ENCODE data around the gene SDHA.

Gene SDHA

GRCh38 chr5:180286-180918 lies 37.7 kb upstream of the SDHA start:
- Histone ChIP-seq H3K4me1 (ENCODE audit: insufficient read depth, low read length) (peaks cover 3% of the 10 kb centered on the region; the same call in 1 of the 2 replicates), H3K9ac (ENCODE audit: low read depth, low read length) (no peak overlapping the region), H3K9me3 (ENCODE audit: control insufficient read depth, insufficient read depth, low read length) (no peaks in the 10 kb centered on the region), H3K36me3 (ENCODE audit: insufficient read depth, low read length) (no peaks in the 10 kb centered on the region)

GRCh38 chr5:181160-181559 lies 37.0 kb upstream of the SDHA start:
- H3K4me1 ChIP-seq (ENCODE audit: insufficient read depth, low read length), result peaks cover 3% of the 10 kb centered on the region; the same call in 1 of the 2 replicates
- no peaks in the 10 kb centered on the region for H3K9me3 ChIP-seq (ENCODE audit: control insufficient read depth, insufficient read depth, low read length)
- no peaks in the 10 kb centered on the region for H3K36me3 ChIP-seq (ENCODE audit: insufficient read depth, low read length)
- no peak overlapping the region for H3K9ac ChIP-seq (ENCODE audit: low read depth, low read length)

GRCh38 chr5:181566-181965 lies 36.6 kb upstream of the SDHA start:
- H3K36me3 ChIP-seq (ENCODE audit: insufficient read depth, low read length), result no peaks in the 10 kb centered on the region
- no peaks in the 10 kb centered on the region for H3K4me1 ChIP-seq (ENCODE audit: insufficient read depth, low read length)
- H3K9ac ChIP-seq (ENCODE audit: low read depth, low read length), result no peak overlapping the region
- no peaks in the 10 kb centered on the region for H3K9me3 ChIP-seq (ENCODE audit: control insufficient read depth, insufficient read depth, low read length)

- Histone ChIP-seq H3K36me3 (ENCODE audit: insufficient read depth, low read length) (no peaks in the 10 kb centered on the region), H3K9me3 (ENCODE audit: control insufficient read depth, insufficient read depth, low read length) (no peaks in the 10 kb centered on the region), H3K4me1 (ENCODE audit: insufficient read depth, low read length) (no peaks in the 10 kb centered on the region), H3K9ac (ENCODE audit: low read depth, low read length) (no peak overlapping the region)
Observed at GRCh38 chr5:182126-182525, 36.0 kb upstream of the SDHA start.

GRCh38 chr5:184471-184870 lies 33.6 kb upstream of the SDHA start:
- Histone ChIP-seq H3K4me1 (ENCODE audit: insufficient read depth, low read length) (peaks cover 4% of the 10 kb centered on the region; the same call in 1 of the 2 replicates), H3K9me3 (ENCODE audit: control insufficient read depth, insufficient read depth, low read length) (no peaks in the 10 kb centered on the region), H3K36me3 (ENCODE audit: insufficient read depth, low read length) (no peaks in the 10 kb centered on the region), H3K9ac (ENCODE audit: low read depth, low read length) (no peak overlapping the region)

GRCh38 chr5:185095-186070 lies 32.7 kb upstream of the SDHA start:
- Histone ChIP-seq H3K4me1 (ENCODE audit: insufficient read depth, low read length) (peaks cover 4% of the 10 kb centered on the region; the same call in 1 of the 2 replicates), H3K9me3 (ENCODE audit: control insufficient read depth, insufficient read depth, low read length) (no peaks in the 10 kb centered on the region), H3K36me3 (ENCODE audit: insufficient read depth, low read length) (no peaks in the 10 kb centered on the region), H3K9ac (ENCODE audit: low read depth, low read length) (no peak overlapping the region)

GRCh38 chr5:186091-187041 lies 31.8 kb upstream of the SDHA start:
- Histone ChIP-seq H3K36me3 (ENCODE audit: insufficient read depth, low read length) (no peaks in the 10 kb centered on the region), H3K9me3 (ENCODE audit: control insufficient read depth, insufficient read depth, low read length) (no peaks in the 10 kb centered on the region), H3K4me1 (ENCODE audit: insufficient read depth, low read length) (peaks cover 4% of the 10 kb centered on the region; the same call in 1 of the 2 replicates), H3K9ac (ENCODE audit: low read depth, low read length) (no peak overlapping the region)

GRCh38 chr5:187042-187431 lies 31.1 kb upstream of the SDHA start:
- H3K9ac ChIP-seq (ENCODE audit: low read depth, low read length), result no peak overlapping the region
- H3K36me3 ChIP-seq (ENCODE audit: insufficient read depth, low read length), result no peaks in the 10 kb centered on the region
- H3K9me3 ChIP-seq (ENCODE audit: control insufficient read depth, insufficient read depth, low read length), result no peaks in the 10 kb centered on the region
- peaks cover 4% of the 10 kb centered on the region; the same call in 1 of the 2 replicates for H3K4me1 ChIP-seq (ENCODE audit: insufficient read depth, low read length)

- H3K4me1 ChIP-seq (ENCODE audit: insufficient read depth, low read length), result peaks cover 4% of the 10 kb centered on the region; the same call in 1 of the 2 replicates
- no peak overlapping the region for H3K9ac ChIP-seq (ENCODE audit: low read depth, low read length)
- H3K9me3 ChIP-seq (ENCODE audit: control insufficient read depth, insufficient read depth, low read length), result no peaks in the 10 kb centered on the region
- no peaks in the 10 kb centered on the region for H3K36me3 ChIP-seq (ENCODE audit: insufficient read depth, low read length)
Observed at GRCh38 chr5:187617-188451, 30.3 kb upstream of the SDHA start.

GRCh38 chr5:188488-189481 lies 29.3 kb upstream of the SDHA start:
- H3K9ac ChIP-seq (ENCODE audit: low read depth, low read length), result no peak overlapping the region
- no peaks in the 10 kb centered on the region for H3K36me3 ChIP-seq (ENCODE audit: insufficient read depth, low read length)
- H3K9me3 ChIP-seq (ENCODE audit: control insufficient read depth, insufficient read depth, low read length), result no peaks in the 10 kb centered on the region
- peaks cover 4% of the 10 kb centered on the region; the same call in 1 of the 2 replicates for H3K4me1 ChIP-seq (ENCODE audit: insufficient read depth, low read length)

- Histone ChIP-seq H3K4me1 (ENCODE audit: insufficient read depth, low read length) (peaks cover 4% of the 10 kb centered on the region; the same call in 1 of the 2 replicates), H3K36me3 (ENCODE audit: insufficient read depth, low read length) (no peaks in the 10 kb centered on the region), H3K9me3 (ENCODE audit: control insufficient read depth, insufficient read depth, low read length) (no peaks in the 10 kb centered on the region), H3K9ac (ENCODE audit: low read depth, low read length) (no peak overlapping the region)
Observed at GRCh38 chr5:189486-189885, 28.6 kb upstream of the SDHA start.

- Histone ChIP-seq H3K36me3 (ENCODE audit: insufficient read depth, low read length) (no peaks in the 10 kb centered on the region), H3K4me1 (ENCODE audit: insufficient read depth, low read length) (peaks cover 4% of the 10 kb centered on the region; the same call in 1 of the 2 replicates), H3K9ac (ENCODE audit: low read depth, low read length) (no peak overlapping the region), H3K9me3 (ENCODE audit: control insufficient read depth, insufficient read depth, low read length) (no peaks in the 10 kb centered on the region)
Observed at GRCh38 chr5:189976-190365, 28.1 kb upstream of the SDHA start.

Measured in ES-I3 (cell line).